Measurements from ENCODE around the gene SOD3. TPM values are rescaled to one million over a fixed set of nuclear protein-coding genes. Genes with fewer than 3 reads are reported as not detected.

SOD3 gene
- total and polyA plus RNA-seq, 9 of the 15 experiments (the other 6 are each of a cell fraction or from before 2014, with no cell fraction given) = 0.10 to 0.31 (median 0.24) TPM; not detected in 6

GRCh38 chr4:24798036-24798610 is 2.8 kb downstream of the SOD3 start (continued):
- no peak for TF ChIP-seq ZNF589 (CRISPR knock-in tag; IDR thresholded peaks at IDR 0.05; ENCODE audit: low read depth)
- TF ChIP-seq GTF2A2 (tag; IDR thresholded peaks at IDR 0.05) = no peak

- ATAC-seq (no peak), FAIRE-seq (no peak), DNase-seq (ENCODE audit: extremely low read depth in 1 of 4, low spot score in 3 of 4) (no peak)
- Histone ChIP-seq H4K20me1 (replicated peaks; ENCODE audit: control insufficient read depth, insufficient read depth, low read length) (no peaks in the 10 kb centered on the region; the same call in 1 of the 2 replicates), H2AFZ (ENCODE audit: low read depth, low read length) (no peak overlapping the region), H3K4me1 (replicated peaks in 1 of 2; ENCODE audit: control insufficient read depth in 2 of 2, insufficient read depth in 2 of 2, low read length in 2 of 2) (peaks cover 17% of the 10 kb centered on the region in 2 experiments; a peak in 4 of 5 replicates), H3K36me3 (ENCODE audit: control insufficient read depth, insufficient read depth, low read length) (no peaks in the 10 kb centered on the region), H3K9me3 (replicated peaks; ENCODE audit: control insufficient read depth, insufficient read depth, low read depth, low read length) (no peaks in the 10 kb centered on the region), H3K79me2 (ENCODE audit: control insufficient read depth, insufficient read depth, low read length) (no peaks in the 10 kb centered on the region), H3K4me3 (no peak overlapping the region), H3K27ac (ENCODE audit: extremely low read depth, low read depth, low read length) (no peak overlapping the region), H3K9me1 (ENCODE audit: control insufficient read depth, insufficient read depth, low read length) (no peaks in the 10 kb centered on the region), H3K27me3 (ENCODE audit: control insufficient read depth in 2 of 2, insufficient read depth in 2 of 2, low read length in 2 of 2) (peaks cover 6 to 41% of the 10 kb centered on the region in 2 experiments), H3K4me2 (ENCODE audit: insufficient read depth, low read length) (no peak overlapping the region), H3K9ac (ENCODE audit: insufficient read depth in 1 of 2, low read depth in 2 of 2, low read length in 2 of 2) (no peak overlapping the region)
- in situ Hi-C loops (cut with MboI) = no loop called here
- intact Hi-C loops (cut with micrococcal nuclease) = no loop called here
- ChIA-PET CTCF (ENCODE audit: low intra/inter-chr PET ratio) (no interaction called here), POLR2A (no interaction called here)
- WGBS (ENCODE audit: insufficient coverage, low coverage, missing lambda C conversion rate) = 8% methylated on average over 9 of the region's 13 CpGs
- no TSS peak for BruUV-seq (replicated peaks)
- TF ChIP-seq, protein P1, sequence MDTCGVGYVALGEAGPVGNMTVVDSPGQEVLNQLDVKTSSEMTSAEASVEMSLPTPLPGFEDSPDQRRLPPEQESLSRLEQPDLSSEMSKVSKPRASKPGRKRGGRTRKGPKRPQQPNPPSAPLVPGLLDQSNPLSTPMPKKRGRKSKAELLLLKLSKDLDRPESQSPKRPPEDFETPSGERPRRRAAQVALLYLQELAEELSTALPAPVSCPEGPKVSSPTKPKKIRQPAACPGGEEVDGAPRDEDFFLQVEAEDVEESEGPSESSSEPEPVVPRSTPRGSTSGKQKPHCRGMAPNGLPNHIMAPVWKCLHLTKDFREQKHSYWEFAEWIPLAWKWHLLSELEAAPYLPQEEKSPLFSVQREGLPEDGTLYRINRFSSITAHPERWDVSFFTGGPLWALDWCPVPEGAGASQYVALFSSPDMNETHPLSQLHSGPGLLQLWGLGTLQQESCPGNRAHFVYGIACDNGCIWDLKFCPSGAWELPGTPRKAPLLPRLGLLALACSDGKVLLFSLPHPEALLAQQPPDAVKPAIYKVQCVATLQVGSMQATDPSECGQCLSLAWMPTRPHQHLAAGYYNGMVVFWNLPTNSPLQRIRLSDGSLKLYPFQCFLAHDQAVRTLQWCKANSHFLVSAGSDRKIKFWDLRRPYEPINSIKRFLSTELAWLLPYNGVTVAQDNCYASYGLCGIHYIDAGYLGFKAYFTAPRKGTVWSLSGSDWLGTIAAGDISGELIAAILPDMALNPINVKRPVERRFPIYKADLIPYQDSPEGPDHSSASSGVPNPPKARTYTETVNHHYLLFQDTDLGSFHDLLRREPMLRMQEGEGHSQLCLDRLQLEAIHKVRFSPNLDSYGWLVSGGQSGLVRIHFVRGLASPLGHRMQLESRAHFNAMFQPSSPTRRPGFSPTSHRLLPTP (IDR thresholded peaks at IDR 0.05; ENCODE audit: borderline replicate concordance, extremely low read depth, insufficient read length) = no peak
- TF ChIP-seq MBD2 (IDR thresholded peaks at IDR 0.05; ENCODE audit: borderline replicate concordance, low read depth) (no peak), ELK3 (CRISPR knock-in tag; IDR thresholded peaks at IDR 0.05) (no peak), ZC3H8 (IDR thresholded peaks at IDR 0.05) (no peak), ZNF764 (CRISPR knock-in tag; IDR thresholded peaks at IDR 0.05; ENCODE audit: low read depth) (no peak), XRCC4 (IDR thresholded peaks at IDR 0.05; ENCODE audit: extremely low read depth, insufficient read depth, insufficient read length) (no peak), SAP30 (IDR thresholded peaks at IDR 0.05; ENCODE audit: borderline replicate concordance, insufficient read depth, low read depth, low read length, poor library complexity, severe bottlenecking) (no peak), PTBP1 (IDR thresholded peaks at IDR 0.05; ENCODE audit: low read depth, low read length) (no peak), RBM39 (optimal IDR thresholded peaks at IDR 0.05; ENCODE audit: low read depth, low read length) (no peak), ATF7 (IDR thresholded peaks at IDR 0.05) (no peak), ERF (CRISPR knock-in tag; IDR thresholded peaks at IDR 0.05) (no peak), SIN3B (IDR thresholded peaks at IDR 0.05; ENCODE audit: low read depth) (no peak)
These were observed 3.8 kb downstream of the SOD3 start for GRCh38 chr4:24799196-24799543.

Measured in K562 (cell line).